Stimulated activated CD8-positive, alpha-beta memory T cell treated with anti-CD3 and anti-CD28 coated beads, Interleukin-4, amount 100 ng/mL, for 24 hours (primary cell): ENCODE data around the gene RBBP8.
"Not testable (repeated sequence)": the region's sequence is repeated elsewhere in the genome, so short reads cannot be mapped to it uniquely, and the experiment has no call there.

Experiments used
- DNase-seq: peaks from one replicate; pipeline ENCODE4 v3.0.0-alpha.2; 2020; ENCODE audit warnings: low read depth

Gene RBBP8

DNA sequence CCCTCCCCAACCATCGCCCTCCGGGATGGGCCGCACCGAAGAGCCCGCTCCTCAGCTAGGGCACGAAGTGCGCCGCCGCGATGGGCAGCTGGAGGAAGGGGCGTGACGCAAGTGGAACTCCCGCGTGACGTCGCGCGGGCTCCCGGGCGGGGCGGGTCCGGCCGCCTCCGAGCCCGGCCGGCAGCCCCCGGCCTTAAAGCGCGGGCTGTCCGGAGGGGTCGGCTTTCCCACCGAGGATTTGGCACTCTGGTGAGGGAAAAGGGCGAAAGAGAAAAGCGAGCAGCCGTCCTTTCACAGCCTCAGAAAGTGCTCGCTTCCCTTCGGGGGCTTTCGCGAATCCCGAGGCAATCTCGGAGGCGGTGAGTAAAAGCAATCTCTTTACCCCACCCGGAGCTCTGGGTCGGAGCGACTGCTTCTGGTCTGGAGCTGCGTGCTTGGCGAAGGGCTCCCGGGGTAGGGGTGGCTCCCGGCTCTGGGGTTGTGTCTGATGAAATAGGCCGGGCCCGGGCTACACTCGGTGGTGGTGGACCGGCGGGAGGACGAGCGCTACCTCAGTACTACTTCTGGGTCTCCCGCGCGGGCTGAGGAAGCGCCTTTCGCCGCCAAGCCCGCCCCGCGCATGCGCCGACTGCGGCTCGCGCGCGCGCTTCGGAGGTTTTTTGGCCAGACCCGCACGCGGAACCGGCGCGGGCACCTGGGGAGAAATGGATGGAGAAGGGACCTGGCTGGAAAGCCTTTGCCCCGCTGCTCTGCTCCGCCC lies at the start of gene RBBP8:
TSS of gene RBBP8 (plus strand) at position 123 of the 760 bp plus-strand sequence. CDS start 3,524 bp downstream, outside the sequence.
- peak; percentile 79 for DNase-seq

DNA sequence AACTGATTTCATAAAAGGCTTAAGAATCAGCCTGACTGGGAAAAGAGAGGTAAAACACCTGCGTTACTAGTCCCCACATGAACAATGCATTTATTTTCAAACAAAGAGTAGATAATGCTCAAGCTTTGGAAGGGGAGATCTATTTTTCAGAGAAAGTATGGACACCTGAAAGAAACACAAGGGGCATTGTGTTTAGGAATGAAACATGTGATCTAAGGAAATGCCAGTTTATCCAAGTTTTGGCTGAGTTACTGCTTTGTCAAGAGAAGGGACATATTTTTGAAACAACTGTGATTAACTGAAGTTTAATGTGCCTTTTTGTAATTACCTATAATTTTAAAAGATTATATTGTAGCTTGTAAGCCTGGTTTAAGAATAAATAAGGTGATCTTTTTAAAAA lies 49.3 kb upstream of the RBBP8 start:
- DNase-seq = no peak

DNA sequence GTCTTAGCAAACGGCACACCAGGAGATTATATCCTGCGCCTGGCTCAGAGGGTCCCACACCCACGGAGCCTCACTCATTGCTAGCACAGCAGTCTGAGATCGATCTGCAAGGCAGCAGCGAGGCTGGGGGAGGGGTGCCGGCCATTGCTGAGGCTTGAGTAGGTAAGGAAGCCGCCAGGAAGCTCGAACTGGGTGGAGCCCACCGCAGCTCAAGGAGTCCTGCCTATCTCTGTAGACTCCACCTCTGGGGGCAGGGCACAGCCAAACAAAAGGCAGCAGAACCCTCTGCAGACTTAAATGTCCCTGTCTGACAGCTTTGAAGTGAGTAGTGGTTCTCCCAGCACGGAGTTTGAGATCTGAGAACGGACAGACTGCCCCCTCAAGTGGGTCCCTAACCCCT lies 47.4 kb upstream of the RBBP8 start:
- DNase-seq = not testable (repeated sequence)

DNA sequence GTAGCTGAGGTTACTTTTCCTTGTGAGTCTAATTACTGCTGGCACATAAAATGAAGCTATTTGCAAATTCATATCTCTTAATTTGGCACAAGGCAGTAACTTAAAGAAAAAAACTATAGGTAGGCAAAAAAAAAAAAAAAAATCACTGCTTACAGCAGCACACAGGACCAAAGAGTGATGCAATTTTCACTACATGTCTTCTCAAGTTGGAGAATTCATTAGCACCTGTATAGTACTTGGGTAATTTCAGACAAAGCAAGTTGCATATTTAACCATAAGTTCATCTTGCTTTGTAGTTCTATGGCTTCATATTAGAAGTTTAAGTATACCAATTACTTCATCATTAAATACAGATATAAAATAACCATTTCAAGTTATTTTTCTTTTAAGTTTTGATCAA lies 33.7 kb upstream of the RBBP8 start:
- no peak for DNase-seq

DNA sequence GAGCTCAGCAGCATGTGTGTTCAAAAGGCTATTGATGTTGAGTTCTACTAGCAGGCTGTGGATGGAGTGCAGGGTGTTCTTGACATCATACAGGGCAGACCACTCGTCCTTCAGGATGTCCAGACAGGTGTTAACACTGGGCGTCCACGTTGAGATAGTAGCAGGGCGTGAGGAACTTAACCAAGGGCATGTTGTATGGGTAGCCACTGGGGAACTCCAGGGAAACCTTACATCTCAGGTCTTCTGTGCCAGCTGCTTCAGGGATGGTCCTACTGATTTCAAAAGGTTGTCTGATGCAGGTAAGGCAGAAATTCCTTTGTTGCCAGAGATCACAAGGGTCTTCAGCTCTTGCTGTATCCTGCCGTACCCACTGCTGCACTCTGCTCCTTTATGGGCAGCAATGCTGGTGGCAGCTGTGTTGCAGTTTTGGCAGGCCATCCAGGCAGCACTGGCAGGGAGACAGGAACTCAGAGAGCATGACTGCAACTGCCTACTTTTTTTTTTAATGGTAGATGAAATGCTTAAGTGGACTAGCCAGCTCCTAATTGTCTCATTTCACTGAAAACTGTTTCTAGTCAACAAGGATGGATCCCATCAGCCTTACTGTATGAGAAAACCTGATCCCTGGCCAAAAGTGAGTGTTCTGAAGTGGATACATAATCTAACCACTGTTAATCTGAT lies 32.4 kb upstream of the RBBP8 start:
- DNase-seq = no peak

DNA sequence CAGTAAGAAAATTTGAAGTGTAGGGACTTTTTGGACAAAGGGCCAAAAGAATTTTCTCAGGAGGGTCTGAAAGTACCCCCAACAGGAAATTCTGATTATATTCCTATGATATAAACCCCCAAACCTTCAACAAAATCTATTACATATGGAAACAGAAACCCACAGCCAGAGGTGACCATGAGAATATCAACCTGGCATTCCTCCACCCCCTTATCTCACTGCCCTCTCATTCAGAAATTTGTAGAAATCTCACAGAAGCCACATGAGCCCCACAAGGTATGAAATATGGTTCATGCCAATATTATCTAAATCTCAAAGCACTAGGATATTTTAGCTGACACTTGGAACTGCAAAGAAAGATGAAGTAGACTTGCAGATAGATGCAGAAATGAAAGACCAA lies 31.0 kb upstream of the RBBP8 start:
- DNase-seq = no peak

DNA sequence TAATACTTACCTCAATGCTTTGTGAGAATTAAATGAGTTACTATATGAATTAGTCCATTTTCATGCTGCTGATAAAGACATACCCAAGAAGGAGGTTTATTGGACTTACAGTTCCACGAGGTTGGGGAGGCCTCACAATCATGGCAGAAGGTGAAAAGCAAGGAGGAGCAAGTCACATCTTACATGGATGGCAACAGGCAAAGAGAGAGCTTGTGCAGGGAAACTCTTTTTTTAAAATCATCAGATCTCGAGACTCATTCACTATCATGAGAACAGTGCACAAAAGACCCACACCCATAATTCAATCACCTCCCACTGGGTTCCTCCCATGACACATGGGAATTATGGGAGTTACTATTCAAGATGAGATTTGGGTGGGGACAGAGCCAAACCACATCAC lies 29.9 kb upstream of the RBBP8 start:
- DNase-seq = not testable (repeated sequence)

DNA sequence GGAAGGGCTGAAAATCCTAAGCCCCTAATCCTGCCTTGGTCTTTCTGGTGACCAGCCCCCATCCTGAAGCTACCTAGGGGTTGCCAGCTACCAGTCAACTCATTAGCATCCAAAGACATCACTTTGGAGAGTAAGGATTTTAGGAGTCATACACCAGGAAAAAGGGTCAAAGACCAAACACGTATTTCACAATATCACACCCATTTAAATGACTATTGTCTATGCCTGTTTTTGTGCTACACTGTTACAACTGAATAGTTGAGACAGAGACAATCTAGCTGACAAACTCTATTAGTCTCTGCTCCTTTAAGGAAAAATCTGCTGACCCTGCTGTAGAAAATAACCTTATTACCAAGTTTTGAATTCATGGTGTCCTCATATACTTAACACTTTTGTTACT lies 21.0 kb upstream of the RBBP8 start:
- DNase-seq = no peak

DNA sequence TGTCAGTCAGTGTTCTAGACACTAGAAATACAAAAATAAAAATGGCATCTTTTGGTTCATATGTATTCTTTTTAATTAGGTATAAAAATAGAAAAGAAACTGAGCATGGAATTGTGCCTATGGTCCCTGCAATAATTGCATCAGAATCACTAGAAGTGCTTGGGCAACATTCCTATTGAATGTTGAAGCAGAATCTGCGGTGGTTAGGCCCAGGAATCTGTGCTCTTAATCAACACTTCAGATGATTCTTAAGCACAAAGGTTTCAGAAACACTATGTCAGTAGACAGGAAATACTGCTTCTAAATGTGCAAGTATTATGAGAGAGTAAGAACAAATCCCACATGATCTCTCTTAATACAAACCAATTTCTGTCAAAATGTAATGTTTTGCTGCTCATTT lies 20.3 kb upstream of the RBBP8 start:
- no peak for DNase-seq

DNA sequence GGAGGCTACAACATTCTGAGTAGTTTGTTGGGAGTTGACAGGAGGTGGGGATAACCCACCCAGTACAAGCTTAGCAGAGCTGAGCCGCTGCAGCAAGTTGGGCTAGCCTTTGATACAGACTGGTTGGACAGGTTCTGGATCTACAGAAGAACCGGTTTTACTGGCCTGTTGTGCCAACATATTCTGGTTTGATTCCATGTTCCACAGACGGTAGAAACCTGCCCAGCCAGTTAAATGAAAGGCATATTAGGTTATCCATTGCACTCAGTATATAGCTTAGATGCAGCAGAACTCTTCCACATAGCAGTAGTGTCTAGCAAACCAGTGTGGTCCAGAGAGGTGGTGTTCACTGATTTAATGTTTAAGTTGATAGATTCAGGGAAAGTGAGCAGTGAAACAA lies 19.3 kb upstream of the RBBP8 start:
- DNase-seq = no peak

DNA sequence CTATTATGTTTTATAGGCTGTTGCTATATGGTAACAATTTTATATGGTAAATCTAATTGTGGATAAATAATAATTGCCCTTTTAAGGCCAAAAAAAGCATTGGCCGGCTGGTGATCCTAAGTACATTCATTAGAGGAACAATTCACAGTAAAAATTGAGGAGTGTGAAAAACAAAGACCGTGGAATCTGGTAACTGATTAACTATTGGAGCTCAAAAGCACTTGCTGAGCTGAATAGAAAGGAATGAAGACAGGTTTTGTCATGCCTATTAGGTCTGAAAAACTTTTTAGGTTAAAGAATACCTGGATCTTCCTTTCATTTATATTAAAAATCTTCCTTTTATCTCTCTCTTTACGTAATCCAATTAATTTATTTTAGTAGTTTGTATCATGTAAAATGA lies 18.5 kb upstream of the RBBP8 start:
- DNase-seq = no peak

DNA sequence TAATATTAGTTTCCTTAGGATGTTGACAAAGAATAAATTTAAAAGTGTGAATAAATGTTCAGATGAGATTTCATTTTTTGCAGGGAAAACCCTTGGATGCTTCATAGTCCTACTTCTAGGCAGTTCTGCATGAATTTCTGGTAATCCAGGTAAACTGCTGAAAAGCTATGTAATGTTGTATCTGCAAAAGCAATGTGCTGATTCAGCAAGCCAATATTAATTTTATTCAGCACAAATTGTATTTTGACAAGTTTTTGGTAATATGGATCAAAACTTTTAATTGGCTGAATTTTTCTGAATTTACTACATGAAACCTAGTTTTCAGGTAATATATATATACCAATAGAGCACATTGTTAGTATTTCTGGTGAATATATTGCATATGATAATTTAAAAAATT lies 17.8 kb upstream of the RBBP8 start:
- DNase-seq = no peak

DNA sequence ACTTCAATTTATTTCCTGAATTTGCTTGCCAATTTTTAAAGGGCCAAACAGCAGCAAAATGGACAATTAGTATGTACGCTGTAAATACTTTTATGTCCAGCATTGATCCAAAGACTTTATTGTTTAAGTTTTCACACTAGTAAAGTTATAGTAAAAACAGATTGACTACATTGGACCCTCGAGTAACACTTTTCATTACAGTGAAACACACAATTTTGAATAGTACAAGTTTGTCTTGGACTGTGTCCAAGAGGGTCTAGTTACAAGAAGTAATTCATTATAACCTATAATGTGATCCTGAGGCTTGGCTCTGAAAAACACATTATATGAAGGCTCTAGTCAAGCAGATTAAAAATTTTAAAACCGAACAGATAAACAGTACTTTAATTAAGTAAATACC lies 11.4 kb upstream of the RBBP8 start:
- DNase-seq = no peak

DNA sequence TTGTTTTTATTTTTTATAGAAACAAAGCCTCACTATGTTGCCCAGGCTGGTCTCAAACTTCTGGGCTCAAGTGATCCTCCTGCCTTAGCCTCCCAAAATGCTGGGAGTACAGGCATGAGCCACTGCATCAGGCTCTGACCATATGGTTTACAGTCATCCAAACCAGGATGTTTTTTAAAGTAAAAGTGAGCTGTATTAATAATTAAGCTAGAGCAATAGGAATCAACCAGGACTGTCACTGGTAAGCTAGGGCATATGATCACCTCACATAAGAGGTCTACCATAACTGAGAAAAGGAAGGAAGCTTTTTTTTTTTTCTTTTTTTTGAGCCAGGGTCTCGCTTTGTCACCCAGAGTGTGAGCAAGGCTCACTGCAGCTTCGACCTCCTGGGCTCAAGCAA lies 8.5 kb upstream of the RBBP8 start:
- no peak for DNase-seq

DNA sequence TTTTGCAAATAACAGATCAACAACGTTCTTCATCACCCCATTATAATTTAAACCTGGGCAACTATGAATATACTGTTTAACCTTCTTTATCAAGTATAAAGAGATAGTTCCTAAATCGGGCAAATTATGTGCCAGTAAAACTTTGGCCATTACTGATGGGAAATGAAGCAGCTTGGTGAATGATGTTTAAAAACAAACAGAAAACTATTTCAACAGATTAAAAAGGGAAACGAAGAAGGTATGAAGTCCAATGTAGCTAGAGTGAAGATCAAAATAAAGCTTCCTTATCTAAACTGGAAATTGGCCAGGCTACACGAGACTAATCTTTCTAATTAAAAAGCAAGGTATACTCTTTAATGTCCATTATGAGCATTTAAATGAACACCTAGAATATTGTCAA lies 6.7 kb upstream of the RBBP8 start:
- DNase-seq = no peak

DNA sequence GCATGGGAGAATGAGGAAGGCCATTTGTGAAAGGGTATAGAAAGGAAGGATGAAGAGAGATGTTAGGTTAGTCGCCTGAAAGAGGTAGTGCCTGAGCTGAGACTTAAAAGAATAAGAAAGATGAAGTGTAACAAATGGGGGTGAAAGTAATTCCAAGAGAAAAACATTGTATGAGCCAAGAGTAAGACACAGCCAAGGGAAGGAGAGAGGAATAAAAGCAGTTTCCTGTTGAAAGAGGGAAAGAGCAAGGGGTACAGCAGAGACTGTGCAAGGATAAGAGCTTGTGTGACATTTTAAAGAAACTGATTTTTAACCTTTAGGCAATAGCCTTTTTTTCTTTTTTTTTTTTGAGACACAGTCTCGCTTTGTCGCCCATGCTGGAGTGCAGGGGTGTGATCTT lies 4.8 kb upstream of the RBBP8 start:
- DNase-seq = no peak

DNA sequence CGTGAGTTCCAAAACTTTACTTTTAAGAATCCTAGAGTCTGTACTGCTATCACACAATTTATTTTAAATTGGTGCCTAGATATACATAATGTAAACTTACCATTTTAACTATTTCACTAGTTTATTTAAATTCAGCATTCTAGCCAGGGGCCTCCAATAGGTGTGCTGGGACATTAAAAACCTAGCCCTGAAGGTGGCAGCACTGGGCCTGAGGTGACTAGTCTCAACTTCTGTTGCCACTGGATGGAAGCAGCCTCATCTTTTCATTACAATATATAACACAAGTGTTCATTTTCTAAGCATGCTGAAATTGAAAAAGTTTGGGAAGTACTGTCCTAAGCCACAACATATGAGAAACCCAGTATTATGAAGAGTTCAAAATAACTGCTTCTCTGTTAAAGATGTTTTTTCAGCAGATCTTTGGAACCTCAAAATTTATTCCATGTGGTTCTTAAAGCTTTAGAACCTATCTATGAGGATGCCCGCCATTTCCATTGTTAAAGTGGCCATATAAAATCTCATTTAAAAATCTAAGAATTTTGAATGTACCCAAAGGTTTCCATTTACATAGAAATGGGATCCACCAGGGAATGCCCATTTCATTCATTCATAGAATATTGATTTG lies 2.9 kb upstream of the RBBP8 start:
- DNase-seq = peak; percentile 72

DNA sequence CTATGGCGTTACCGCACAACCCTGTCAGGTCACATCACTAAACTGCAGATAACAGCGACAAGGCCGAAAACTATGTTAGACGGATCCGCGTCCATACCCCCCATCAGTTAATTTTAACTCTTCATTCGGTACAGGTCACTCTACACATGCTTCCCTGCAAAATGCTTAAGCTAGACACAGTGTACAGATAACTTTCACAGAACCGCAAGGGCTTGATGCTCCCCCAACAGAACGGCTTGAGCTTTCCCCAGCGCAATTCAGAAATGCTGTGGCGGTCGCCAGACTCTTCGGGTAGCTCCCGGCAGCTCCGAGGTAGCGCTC lies 283 bp upstream of the RBBP8 start:
- no peak for DNase-seq

DNA sequence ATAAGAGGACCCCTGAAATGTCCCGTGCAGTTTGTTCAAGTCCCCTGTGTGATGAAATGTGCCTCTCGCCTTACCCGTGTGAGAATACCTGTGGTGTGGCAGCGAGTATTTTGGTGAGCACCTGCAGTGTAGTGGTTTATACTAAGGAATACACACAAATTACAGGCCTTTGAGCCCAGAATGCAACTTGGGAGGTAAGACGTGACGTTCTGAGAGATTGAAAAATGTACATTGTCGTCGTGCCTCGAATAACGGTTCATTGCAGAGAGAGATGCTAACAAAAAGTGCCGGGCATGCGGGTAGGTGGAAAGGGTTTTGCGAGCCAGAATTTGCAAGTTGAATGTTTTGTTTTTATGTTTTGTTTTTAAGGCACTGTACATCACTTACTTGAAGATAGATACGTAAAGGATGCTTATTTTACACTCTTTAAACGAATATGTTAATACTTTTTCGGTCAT lies 867 bp downstream of the RBBP8 start:
- no peak for DNase-seq

DNA sequence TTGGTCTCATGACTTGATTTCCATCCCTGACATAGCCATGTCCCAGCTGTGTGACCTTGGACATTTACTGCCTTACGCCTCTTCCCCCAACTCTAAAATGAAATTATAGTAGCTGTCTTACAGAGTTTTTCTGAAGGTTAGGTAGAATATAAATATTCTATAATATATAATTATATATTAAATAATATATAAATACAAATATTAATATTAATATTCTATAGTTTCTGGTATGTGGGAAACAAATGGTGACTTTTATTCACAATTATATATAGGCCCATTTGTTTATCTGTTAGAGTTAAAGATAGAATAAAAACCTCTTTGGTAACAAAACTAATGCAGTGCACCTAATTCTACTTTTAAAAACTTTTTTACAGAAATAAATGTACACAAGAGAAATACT lies 1.7 kb downstream of the RBBP8 start:
- DNase-seq = no peak

DNA sequence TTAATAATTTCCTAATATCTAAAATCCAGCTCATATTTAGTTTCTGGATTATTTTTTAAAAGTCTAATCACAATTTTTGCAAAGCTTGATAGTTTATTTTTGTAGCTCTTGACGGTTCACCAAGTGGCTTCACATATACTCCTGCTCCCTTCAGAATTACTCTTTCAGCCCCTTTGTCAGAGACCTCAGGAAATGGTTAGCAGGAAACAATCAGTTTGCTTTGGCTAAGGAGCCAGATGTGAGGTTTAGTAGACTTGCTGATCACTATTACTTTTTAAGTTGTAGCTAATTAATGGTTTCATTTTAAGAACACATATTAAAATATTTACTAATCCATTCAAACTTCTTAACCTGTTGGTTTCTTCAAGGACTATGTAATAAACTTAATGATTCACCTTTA lies 2.3 kb downstream of the RBBP8 start:
- DNase-seq = no peak

DNA sequence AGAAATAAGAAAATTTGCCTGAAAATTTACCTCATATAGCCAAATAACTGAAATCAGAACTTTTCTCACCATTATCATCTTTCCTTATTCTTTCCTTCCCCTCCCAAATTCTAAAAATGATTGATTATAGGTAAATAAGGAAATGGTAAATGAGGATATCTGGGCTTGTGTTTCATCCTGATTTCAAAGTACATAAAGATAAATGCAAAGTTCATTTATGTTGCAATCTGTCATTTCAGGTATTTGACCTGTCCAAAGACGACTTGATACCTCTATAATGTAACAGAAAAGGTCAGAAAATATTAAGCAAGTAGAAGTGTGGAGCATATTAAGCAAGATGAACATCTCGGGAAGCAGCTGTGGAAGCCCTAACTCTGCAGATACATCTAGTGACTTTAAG lies 3.4 kb downstream of the RBBP8 start:
- no peak for DNase-seq

DNA sequence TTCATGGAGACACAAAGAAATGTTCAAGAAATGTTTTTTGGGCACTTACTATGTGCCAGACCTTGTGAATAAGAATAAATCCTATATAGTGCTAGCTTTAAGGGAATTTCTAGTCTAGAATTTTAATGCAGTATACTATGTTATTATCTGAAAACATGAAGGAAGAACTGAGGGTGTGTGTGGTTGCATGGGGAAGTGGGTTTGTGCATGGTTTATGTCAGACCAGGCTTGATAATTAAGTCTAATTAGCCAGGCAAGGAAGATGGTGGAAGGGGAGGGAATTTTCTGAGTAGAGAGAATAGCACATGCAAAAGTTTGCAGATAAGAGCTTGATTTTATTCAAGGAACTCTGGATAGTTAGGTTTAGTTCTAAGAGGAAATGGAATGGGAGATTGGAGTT lies 6.5 kb downstream of the RBBP8 start:
- DNase-seq = no peak

DNA sequence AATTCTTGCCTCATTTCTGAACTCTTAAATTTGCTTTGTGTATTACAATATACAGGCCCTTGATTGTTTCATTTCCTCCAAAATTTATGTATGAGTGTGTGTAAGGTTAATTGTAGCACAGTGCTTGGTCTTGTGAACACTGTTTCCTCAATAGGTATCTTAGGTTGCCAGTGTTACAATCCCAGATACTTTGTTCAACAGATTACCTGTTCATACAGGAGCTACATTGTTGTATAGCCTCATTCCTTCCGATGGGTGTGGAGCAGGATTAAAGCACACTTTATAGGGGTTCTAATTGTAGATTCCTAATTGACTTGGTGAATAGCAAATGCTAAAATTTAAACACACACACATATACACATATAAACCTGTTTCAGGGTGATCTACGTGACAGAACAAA lies 10.7 kb downstream of the RBBP8 start:
- DNase-seq = no peak
